BE2C (cell line): ENCODE data around the gene NHLH2.

Source experiments
- DNase-seq: peaks from one replicate; pipeline ENCODE4 v3.0.0-alpha.2; 2020
- H3K27me3 ChIP-seq: fragments of 250-450 bp; sonication (Bioruptor Pico); 2 replicates; pipeline ENCODE4 v1.5.1; 2020; ENCODE audit warnings: mild to moderate bottlenecking
- H3K36me3 ChIP-seq: fragments of 250-450 bp; sonication (Bioruptor Pico); 2 replicates; pipeline ENCODE4 v1.5.1; 2020; ENCODE audit warnings: mild to moderate bottlenecking
- H3K4me1 ChIP-seq: fragments of 250-450 bp; sonication (Bioruptor Pico); 2 replicates; pipeline ENCODE4 v1.5.1; 2020
- H3K4me3 ChIP-seq: 2 replicates; pipeline ENCODE4 v1.5.1; 2011; ENCODE audit warnings: low read depth, low read length
- H3K9me3 ChIP-seq: fragments of 250-450 bp; sonication (Bioruptor Pico); 2 replicates; pipeline ENCODE4 v1.5.1; 2020
- CTCF ChIP-seq: IDR thresholded peaks from 2 replicates; pipeline ENCODE4 v1.5.1; 2012; ENCODE audit warnings: mild to moderate bottlenecking, low read depth, low read length

NHLH2 gene

GRCh38 chr1:115814685-115815398 lies 26.1 kb downstream of the NHLH2 start:
- no peak for TF ChIP-seq CTCF
- H3K36me3 ChIP-seq, result no peaks in the 10 kb centered on the region
- no peak for DNase-seq

GRCh38 chr1:115813727-115814126 lies 27.2 kb downstream of the NHLH2 start:
- H3K4me3 ChIP-seq, result no peak overlapping the region
- no peaks in the 10 kb centered on the region for H3K36me3 ChIP-seq
- H3K9me3 ChIP-seq, result no peaks in the 10 kb centered on the region
- no peaks in the 10 kb centered on the region for H3K4me1 ChIP-seq
- no peak for DNase-seq
- no peak for TF ChIP-seq CTCF
- H3K27me3 ChIP-seq, result no peaks in the 10 kb centered on the region

More at GRCh38 chr1:115814685-115815398, 26.1 kb downstream of the NHLH2 start:
- Histone ChIP-seq H3K4me3 (no peak overlapping the region), H3K9me3 (no peaks in the 10 kb centered on the region), H3K27me3 (no peaks in the 10 kb centered on the region), H3K4me1 (no peaks in the 10 kb centered on the region)

GRCh38 chr1:115811140-115811828 lies 29.6 kb downstream of the NHLH2 start:
- H3K9me3 ChIP-seq, result no peaks in the 10 kb centered on the region
- no peak for TF ChIP-seq CTCF
- H3K4me1 ChIP-seq, result no peaks in the 10 kb centered on the region
- no peak overlapping the region for H3K4me3 ChIP-seq
- H3K27me3 ChIP-seq, result no peaks in the 10 kb centered on the region
- no peak for DNase-seq
- H3K36me3 ChIP-seq, result no peaks in the 10 kb centered on the region

GRCh38 chr1:115810609-115811008 lies 30.3 kb downstream of the NHLH2 start:
- TF ChIP-seq CTCF, result no peak
- Histone ChIP-seq H3K9me3 (no peaks in the 10 kb centered on the region), H3K4me3 (no peak overlapping the region), H3K27me3 (no peaks in the 10 kb centered on the region), H3K4me1 (no peaks in the 10 kb centered on the region), H3K36me3 (no peaks in the 10 kb centered on the region)
- DNase-seq, result no peak

GRCh38 chr1:115809847-115810246 lies 31.1 kb downstream of the NHLH2 start:
- Histone ChIP-seq H3K27me3 (no peaks in the 10 kb centered on the region), H3K4me1 (no peaks in the 10 kb centered on the region), H3K36me3 (no peaks in the 10 kb centered on the region), H3K9me3 (no peaks in the 10 kb centered on the region), H3K4me3 (no peak overlapping the region)
- DNase-seq, result no peak
- TF ChIP-seq CTCF, result no peak

GRCh38 chr1:115809076-115809475 lies 31.9 kb downstream of the NHLH2 start:
- no peak for DNase-seq
- Histone ChIP-seq H3K27me3 (no peaks in the 10 kb centered on the region), H3K4me3 (no peak overlapping the region), H3K36me3 (no peaks in the 10 kb centered on the region), H3K4me1 (no peaks in the 10 kb centered on the region), H3K9me3 (no peaks in the 10 kb centered on the region)
- TF ChIP-seq CTCF, result no peak
